ENCODE measurements around the gene ZNF695.

GRCh38 chr1:247013391-247013790 is 5.5 kb upstream of the ZNF695 start:
- no peak for TF ChIP-seq CTCF (IDR thresholded peaks at IDR 0.05; ENCODE audit: insufficient read depth, low read length, poor library complexity, severe bottlenecking)
- TF ChIP-seq EZH2phosphoT487 (conservative IDR thresholded peaks at IDR 0.05; ENCODE audit: low read length), result no peak

Data from SU-DHL-6 (cell line).